HK-2 (cell line): Measurements from ENCODE around the gene G2E3.
"Not testable (repeated sequence)": the region's sequence is repeated elsewhere in the genome, so short reads cannot be mapped to it uniquely, and the experiment has no call there.

Source experiments
- DNase-seq: peaks from one replicate; pipeline ENCODE4 v3.0.0-alpha.2; 2018; ENCODE audit not compliant: unreplicated experiment

The G2E3 gene

DNA sequence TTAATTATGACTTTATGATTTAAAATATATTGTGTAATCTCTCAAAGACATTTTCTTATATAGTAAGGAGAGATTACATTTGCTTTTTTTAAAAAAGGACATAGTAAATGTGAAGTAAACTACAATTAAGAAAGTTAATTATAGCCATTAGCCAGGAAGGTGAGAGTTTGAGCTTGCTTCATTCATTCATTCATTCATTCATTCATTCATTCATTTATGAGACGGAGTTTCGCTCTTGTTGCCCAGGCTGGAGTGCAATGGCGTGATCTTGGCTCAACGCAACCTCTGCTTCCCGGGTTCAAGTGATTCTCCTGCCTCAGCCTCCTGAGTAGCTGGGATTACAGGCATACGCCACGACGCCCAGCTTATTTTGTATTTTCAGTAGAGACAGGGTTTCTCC, 45.7 kb downstream of the G2E3 start:
- DNase-seq = not testable (repeated sequence)

DNA sequence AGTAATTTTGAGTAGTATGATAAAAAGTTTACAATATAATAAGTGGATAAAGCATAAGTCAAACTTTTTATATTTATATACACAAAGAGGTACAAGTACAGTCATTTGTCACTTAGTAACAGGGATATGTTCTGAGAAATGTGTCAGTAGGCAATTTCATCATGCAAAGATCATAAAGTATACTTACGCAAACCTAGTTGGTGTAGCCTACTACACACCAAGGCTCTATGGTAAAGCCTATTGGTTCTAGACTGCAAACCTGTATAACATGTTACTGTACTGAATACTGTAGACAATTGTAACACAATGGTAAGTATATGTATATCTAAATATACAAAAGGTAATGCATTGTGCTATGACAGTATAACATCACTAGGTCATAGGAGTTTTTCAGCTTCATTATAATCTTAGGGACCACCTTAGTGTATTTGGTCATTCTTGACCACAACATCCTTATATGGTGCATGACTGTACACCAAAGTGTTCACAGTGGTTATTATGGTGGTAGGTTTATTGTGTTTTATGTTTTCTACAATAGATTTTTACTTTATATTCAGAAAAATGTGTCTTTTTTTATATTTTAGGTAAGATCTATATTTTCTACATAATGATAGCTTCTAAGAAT, 48.3 kb downstream of the G2E3 start:
- DNase-seq = no peak

DNA sequence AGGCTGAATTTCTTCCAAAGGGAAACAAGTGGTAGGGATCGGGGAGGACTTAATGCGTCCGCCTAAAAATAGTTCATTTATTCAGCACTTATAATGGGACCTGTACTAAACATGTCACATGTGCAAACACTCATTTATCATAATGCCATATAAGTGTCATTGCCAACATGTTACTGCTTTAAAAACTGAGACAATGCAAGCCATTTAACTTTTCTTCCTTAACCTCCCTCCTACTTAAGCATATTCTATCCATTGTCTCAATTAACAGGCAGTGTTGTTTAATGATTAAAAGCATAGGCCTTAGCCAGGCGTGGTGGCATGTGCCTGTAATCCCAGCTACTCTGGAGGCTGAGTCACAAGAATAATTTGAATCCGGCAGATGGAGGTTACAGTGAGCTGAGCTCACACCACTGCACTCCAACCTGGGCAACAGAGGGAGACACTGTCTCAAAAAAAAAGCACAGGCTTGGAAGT, 49.6 kb downstream of the G2E3 start:
- peak; percentile 45 for DNase-seq

DNA sequence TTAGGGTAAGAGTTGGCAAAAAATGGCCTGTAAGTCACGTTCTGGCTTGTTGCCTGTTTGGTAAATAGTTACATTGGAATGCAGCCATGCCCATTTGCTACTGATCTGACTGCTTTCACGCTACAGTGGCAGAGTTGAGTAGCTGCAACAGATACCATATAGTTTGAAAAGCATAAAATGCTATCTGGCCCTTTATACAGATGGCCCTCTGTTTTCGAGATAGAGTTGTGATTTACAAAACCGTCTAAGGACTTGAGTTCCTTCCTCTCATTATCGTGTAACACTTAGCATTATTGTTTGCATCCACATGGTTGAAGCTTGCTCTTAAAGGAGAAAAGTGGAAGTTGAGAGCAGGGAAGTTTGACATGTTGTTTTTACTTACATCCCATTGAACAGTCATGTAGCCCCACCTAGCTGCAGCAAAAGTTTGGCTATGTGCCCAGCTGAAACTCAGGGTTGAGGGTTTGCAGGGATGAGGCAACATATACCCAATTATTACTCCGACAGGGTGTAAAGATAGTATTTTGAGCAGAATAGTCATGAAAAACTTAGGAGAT, 51.9 kb downstream of the G2E3 start:
- DNase-seq = no peak

DNA sequence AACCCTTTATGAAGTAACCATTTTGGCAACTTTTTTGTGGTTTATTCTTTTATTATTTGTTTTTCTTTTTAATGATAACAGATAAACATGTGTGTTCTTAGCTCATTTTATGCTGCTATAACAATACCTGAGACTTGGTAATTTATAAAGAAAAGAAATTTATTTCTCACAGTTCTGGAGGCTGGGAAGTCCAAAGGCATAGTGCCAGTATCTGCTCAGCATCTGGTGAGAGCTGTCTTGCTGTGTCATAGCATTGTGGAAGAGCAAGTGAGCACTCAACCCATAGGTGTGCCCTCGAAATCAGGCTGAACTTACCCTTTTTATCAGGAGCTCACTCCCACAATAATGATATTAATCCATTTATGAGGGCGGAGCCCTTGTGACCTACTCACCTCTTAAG, 55.2 kb downstream of the G2E3 start:
- DNase-seq = no peak

DNA sequence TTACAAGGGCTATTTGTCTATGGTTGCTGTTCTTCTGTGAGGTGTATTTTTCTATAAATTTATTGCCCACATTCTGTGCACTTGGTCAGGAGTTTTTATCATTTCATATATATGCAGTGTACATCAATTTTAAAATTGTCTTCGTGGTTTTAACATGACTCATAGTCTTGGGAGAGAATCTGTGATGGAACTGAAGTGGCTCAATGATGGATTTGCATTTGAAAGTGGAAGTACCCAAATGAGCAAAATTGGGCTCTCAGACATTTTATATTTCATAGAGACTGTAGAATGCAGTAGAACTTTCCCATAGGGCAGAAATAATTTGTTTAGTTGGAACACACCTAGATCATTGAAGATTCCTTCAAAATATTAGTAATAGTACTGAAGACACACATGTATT, 61.2 kb downstream of the G2E3 start:
- no peak for DNase-seq

DNA sequence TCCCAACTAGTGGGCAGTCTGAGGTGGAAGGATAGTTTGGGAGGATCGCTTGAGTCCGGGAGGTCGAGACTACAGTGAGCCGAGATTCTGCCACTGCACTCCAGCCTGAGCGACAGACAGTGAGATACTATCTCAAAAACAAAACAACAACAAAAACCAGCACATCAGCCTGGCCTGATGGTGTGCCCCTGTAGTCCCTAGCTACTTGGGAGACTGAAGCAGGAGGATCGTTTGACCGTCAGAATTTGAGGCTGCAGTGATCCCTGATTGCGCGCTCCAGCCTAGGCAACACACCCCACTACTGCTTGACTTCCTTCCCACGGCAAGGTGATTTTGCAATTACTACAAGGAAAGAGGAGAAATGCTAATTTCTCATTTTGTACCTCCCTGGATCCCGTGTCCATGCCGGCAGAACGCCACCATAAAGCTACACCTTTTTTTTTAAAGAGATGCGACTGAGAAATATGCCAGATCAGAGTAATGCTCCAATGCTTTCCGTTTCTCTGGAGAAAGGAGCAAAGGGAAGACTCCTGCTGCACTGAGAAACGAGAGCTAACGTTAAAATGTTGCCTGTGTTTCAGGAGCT, 62.5 kb downstream of the G2E3 start:
- no peak for DNase-seq

DNA sequence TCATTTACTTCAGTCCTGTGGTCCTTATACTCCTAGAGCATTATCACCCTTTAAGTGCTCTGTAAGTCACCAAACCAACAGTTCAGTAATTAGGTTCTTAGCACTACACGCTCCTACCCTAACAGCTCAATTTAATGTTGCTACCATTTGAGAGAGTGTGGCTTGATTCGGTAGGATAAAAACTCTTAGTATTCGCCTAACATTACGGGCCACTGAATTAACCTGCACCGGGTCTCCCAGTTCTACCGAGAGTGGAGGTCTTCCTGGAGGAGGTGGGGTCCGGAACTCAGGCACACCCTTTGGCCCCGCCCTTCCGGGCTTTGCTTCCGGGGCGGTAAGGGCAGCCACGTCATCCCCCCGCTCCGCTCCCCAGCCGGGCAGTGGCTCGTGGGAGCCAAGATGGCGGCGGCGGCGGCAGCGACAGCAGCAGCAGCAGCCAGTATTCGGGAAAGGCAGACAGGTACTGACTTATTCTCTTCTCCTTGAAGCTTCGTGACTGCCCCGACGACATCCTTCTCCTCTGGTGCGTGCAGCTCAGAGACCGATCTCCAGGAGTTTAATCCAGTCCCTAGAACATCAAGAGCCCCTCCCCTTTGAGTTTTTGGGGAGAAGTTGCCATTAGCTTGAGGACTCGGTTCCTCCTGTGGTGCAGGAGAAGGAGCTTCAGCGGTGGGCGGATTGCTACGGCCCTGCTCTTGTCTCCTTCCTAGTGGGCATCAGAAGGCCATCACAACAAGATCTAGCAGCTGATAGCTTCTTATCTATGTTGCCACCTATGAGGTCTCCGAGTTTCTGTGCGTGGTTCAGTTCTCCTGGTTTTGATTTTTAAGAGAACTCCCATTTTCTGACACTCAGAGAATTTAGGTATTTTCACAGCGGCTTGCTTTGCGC, 63.2 kb downstream of the G2E3 start, which contains the start of gene SCFD1:
SCFD1 (plus strand) TSS at position 380 of the 891 bp plus-strand sequence; CDS start at position 400, 20 bp downstream.
- DNase-seq = peak; percentile 91

DNA sequence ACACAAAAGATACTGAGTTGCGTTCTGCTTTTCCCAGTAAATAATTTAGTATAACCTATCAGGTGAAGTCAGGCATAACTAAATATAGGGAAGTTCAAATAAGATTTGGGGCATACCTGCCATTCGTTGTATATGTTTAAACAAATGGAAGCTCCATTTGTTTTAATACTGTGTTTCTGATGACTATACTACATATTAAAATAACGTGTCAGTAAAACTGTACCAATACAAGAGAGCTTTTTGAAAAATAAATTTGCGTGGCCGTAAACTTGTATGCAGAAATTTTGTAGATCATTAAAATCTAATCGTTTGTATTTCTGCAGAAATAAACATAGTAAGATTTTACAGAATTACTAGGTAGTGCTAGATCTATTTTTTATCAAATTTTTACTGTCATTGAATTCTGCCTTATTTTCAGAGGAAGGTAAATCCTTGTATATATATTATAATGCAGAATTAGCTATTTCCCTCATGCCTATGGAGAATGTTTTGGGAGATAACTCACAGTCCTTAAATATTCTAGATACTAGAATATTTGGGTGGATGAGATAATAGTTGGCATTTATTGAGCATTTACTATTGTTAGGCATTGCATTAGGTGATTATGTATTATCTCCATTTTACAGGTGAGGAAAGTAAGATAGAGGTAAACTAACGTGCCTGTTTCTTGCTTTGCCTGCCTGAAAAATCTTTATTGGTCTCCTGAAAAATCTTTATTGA, 64.6 kb downstream of the G2E3 start:
- no peak for DNase-seq

DNA sequence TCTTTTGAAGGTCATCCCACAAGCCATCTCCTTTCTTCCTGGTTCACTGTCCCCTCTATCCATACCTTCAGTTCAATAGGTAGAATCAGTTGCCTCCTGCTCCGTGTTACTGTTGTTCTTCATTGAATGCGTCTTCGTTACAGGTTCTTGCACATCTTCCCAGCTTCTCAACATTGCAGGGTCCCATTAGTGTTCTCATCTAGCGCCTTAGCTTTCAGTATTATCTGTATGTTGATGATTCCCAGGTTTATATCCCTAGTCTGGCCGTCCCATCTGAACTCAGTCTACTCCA, 65.1 kb downstream of the G2E3 start:
- DNase-seq = no peak

DNA sequence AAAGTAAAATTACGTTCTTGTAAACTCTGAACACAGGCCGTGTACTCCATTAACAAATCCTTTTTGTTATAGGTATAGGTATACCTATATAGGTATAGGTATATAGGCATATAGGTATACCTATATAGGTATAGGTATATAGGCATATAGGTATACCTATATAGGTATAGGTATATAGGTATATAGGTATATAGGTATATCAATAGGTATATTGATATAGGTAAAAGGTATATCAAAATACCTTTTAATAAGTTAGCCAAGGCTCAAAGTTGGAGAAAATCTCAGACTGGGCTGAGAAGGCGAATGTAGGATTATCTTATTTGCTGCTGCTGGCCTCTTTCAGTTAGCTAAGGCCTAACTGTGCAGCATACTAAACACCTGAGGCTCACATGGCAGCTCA, 66.6 kb downstream of the G2E3 start:
- DNase-seq = no peak

DNA sequence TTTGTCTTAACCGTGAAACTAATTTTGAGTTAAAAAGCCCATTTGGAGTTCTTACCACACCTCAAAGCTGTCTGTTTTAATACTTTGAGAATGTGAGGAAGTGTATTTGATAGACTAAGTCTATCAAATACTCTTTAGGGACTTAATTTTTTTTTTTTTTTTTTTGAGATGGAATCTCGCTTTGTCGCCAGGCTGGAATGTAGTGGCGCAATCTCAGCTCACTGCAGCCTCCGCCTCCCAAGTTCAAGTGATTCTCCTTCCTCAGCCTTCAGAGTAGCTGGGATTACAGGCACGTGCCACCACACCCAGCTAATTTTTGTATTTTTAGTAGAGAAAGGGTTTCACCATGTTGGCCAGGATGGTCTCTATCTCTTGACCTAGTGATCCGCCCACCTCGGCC, 70.5 kb downstream of the G2E3 start:
- not testable (repeated sequence) for DNase-seq

DNA sequence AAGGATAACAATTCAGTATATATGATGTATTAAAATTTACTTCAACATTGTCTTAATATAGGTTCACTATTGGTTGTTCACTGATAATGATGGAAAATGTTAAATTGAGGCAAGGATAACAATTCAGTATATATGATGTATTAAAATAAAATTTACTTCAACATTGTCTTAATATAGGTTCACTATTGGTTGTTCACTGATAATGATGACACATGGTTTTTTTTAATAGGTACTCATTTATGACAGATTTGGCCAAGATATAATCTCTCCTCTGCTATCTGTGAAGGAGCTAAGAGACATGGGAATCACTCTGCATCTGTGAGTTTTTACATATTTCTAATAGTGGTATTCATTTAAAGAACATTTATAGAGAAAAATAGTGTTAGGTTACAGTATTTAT, 71.3 kb downstream of the G2E3 start:
- no peak for DNase-seq

DNA sequence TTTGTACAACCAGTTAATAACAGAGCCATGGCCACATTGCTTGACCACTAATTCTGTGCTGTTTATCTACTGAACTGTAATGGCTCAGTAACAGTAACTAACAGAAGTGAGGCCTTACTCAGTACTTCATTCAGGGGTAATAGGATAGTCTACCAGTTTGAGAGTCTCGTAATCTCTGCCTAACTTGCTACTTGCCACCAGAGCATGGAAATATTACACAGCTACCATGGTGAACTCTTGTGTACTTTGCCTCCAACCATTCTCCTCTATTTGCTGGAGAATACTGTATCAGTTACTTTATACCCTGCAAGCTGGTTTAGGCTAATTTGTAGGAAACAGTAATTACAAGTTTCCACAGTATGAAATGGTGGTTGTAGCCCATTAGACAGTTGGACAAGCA, 73.8 kb downstream of the G2E3 start:
- no peak for DNase-seq

DNA sequence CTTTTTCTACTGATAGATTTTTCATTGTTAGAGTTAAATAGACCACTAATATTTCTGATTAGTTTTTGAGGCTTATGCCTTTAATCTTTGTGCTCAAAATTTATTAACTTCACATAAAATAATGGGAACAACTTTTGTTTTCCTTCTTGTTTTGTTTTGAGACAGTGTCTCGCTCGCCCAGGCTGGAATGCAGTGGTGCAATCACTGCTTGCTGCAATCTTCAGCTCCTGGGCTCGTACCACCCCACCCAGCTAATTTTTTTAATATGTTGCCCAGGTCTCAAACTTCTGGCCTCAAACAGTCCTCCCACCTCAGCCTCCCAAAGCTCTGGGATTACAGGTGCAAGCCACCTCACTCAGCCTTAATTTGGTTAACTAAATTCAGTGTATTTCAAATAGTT, 80.0 kb downstream of the G2E3 start:
- no peak for DNase-seq

DNA sequence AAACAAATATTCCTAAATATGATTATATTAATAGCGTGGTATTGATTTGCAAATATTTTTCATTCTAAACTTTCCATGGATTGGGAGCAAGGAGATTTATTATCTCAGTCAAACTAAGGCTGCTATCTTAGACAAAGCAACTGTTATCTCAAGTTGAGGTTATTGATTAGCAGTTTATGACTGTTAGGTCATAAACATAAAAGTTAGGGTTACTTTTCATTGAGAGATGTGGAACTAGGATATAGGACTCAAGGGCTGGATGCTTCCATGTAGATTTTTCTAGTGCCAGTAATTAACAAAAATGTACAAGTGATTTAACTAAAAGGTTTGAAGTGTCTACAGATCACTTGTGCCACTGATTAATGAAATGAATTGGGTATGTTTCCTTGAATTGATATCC, 82.2 kb downstream of the G2E3 start:
- DNase-seq = no peak

DNA sequence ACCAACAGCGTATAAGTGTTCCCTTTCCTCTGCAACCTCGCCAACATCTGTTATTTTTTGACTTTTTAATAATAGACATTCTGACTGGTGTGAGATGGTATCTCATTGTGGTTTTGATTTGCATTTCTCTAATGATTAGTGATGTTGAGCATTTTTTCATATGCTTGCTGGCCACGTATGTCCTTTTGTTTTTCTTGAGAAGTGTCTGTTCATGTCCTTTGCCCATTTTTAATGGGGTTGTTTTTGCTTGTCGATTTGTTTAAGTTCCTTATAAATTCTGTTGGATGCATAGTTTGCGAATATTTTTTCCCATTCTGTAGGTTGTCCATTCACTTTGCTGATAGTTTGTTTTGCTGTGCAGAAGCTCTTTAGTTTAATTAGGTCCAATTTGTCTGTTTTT, 85.5 kb downstream of the G2E3 start:
- DNase-seq = not testable (repeated sequence)

DNA sequence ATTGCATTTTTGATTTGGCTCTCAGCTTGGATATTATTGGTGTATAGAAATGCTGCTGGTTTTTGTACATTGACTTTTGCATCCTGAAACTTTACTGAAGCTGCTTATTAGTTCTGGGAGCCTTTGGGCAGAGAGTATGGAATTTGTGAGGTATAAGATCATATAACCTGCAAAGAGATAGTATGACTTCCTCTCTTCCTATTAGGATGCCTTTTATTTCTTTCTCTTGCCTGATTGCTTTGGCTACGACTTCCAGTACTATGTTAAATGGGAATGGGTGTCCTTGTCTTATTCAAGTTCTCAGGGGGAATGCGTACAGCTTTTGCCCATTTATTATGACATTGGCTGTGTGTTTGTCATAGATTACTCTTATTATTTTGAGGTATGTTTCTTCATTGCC, 86.6 kb downstream of the G2E3 start:
- no peak for DNase-seq

DNA sequence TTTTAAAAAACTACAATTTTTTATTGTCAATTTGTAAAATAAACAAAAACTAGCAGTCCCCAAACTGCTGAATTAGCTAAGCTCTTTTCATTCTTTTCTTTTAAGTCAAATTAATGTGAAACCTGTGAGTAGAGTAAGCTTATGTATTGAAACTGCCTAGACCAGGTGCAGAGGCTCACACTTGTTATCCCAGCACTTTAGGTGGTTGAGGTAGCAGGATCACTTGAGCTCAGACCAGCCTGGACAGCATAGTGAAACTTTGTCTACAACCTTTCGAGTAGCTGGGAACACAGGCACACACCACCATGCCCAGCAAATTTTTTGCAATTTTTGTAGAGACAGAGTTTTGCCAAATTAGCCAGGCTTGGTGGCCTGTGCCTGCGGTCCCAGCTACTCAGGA, 89.5 kb downstream of the G2E3 start:
- no peak for DNase-seq

DNA sequence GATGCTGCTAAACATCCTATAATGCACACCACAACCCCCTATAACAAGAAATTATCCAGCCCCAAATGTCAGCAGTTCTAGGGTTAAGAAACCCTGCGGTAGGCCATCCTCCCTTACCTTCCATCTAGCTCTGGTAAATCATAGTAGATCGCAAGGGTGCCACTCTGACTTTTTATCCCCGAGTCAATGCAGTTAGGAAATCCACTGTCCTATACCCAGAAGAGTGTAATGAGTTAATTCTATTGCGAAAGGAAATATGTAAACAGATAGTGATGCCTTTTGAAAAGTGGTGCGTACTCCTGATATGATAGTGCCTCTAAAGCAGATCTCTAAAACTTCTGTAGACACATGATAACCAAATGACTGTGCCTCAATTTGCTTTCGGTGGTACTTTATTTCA, 93.0 kb downstream of the G2E3 start:
- no peak for DNase-seq

DNA sequence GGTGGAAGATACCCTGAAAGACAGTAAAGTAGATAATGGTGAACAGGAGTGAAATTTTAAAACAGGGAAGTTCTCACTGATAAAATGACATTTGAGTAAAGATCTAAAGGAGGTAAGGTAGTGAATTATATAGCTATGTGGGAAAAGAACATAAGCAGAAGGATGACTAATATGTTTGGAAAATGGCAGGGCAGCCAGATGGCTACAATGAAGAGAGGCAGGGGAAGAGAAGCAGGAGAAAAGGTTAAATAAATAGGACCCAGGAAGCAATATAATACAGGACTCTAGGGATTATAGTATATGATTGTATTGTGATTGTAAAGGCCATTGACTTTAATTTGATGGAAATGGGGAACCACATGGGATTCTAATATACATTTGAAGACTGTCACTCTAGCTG, 96.2 kb downstream of the G2E3 start:
- DNase-seq = no peak

DNA sequence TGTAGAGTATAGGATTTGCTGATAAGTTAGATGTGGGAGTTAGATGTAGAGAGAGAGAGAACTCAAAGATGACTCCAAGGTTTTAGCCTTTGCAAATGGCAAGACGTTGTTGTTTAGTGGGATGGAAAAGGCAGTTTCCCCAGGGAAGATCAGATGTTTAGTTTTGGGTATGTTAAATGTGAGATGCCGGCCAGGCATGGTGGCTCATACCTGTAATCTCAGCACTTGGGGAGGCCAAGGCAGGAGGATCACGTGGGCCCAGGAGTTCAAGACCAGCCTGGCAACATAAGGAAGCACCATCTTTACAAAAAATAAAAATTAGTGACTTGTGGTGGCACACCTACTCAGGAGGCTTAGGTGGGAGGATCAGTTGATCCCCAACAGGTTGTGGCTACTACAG, 96.7 kb downstream of the G2E3 start:
- DNase-seq = no peak
